HepG2 (cell line): ENCODE results near the gene MC3R. TPM values are rescaled to one million over a fixed set of nuclear protein-coding genes. Genes with fewer than 3 reads are reported as not detected.
A peak's percentile ranks its signal among the peaks of the same experiment; 100 is the strongest.

ENCODE experiments used
- ATAC-seq: fragments of 200-7000 bp; cut with Tn5 transposase; 3 replicates; pipeline ENCODE4 v1.9.1; 2020; ENCODE audit warnings: mild to moderate bottlenecking, moderate library complexity
- BruUV-seq: library from RNA; stranded (reverse); fragments of 400-500 nt; replicated peaks from 2 replicates; lab custom pipeline; 2021; lab: Mats Ljungman, UMichigan
- CTCF ChIA-PET: fragments of 300-600 bp; formaldehyde crosslinking; extraction: SDS; loops from one replicate; lab custom pipeline; 2021; ENCODE audit warnings: low total read pairs, inconsistent platforms, low intra/inter-chr PET ratio; lab: Yijun Ruan, JAX
- POLR2A ChIA-PET: fragments of 350-600 bp; sonication (Branson Sonifier 250); formaldehyde crosslinking; loops from one replicate; lab custom pipeline; 2020; ENCODE audit warnings: antibody characterized with exemption, inconsistent platforms; lab: Yijun Ruan, JAX
- DNase-seq: peaks from one replicate; pipeline ENCODE4 v3.0.0-alpha.2; 2015; ENCODE audit warnings: low spot score
- FAIRE-seq: peaks from 3 replicates; lab custom pipeline; 2011; peaks lifted over from hg19 to GRCh38; lab: Jason Lieb, UNC
- H2AFZ ChIP-seq: one replicate; pipeline ENCODE4 v1.6.1; 2011; ENCODE audit warnings: low read length, inconsistent platforms
- H3K27ac ChIP-seq: fragments of 300-600 bp; 3 replicates; pipeline ENCODE4 v1.8.0; 2011; ENCODE audit warnings: mixed run types, mild to moderate bottlenecking, mixed read lengths, low read length, inconsistent platforms; ENCODE audit not compliant: insufficient read depth; ENCODE audit errors: extremely low read length
- H3K27me3 ChIP-seq, 2 experiments: fragments of 200-600 bp in 1 of 2; 2 replicates in 1 of 2; 3 replicates in 1 of 2; pipeline versions ENCODE4 v1.6.0 to v1.8.0; 2011; ENCODE audit warnings: low read length in 2 of 2, mild to moderate bottlenecking in 2 of 2, moderate library complexity in 2 of 2, inconsistent platforms in 1 of 2; ENCODE audit not compliant: insufficient read depth in 2 of 2, control insufficient read depth in 1 of 2
- H3K36me3 ChIP-seq, 2 experiments: fragments of 200-600 bp in 1 of 2; replicated peaks in 1 of 2; 2 replicates in 1 of 2; 3 replicates in 1 of 2; pipeline versions ENCODE4 v1.5.1 to v1.8.0; 2011; ENCODE audit warnings: low read length in 2 of 2, inconsistent platforms in 1 of 2; ENCODE audit not compliant: insufficient read depth in 2 of 2, control insufficient read depth in 1 of 2
- H3K4me1 ChIP-seq: 2 replicates; pipeline ENCODE4 v1.5.1; 2012; ENCODE audit warnings: low read length, inconsistent platforms; ENCODE audit not compliant: insufficient read depth
- H3K4me2 ChIP-seq: 2 replicates; pipeline ENCODE4 v1.6.0; 2011; ENCODE audit warnings: low read depth, low read length, inconsistent platforms
- H3K4me3 ChIP-seq, 3 experiments: fragments of 200-600 bp in 1 of 3; sonication (generic), shearing (Covaris generic) in 1 of 3; replicated peaks in 1 of 3; 2 replicates each; pipeline ENCODE4 v1.5.1; 2011 to 2016; ENCODE audit warnings: low read length in 3 of 3, inconsistent platforms in 2 of 3, low read depth in 2 of 3, mild to moderate bottlenecking in 2 of 3, control low read depth in 1 of 3, mixed read lengths in 1 of 3; ENCODE audit not compliant: insufficient read depth in 1 of 3
- H3K79me2 ChIP-seq: one replicate; pipeline ENCODE4 v1.6.1; 2011; ENCODE audit warnings: low read length, inconsistent platforms; ENCODE audit not compliant: insufficient read depth
- H3K9ac ChIP-seq: 2 replicates; pipeline ENCODE4 v1.6.0; 2011; ENCODE audit warnings: mild to moderate bottlenecking, low read depth, low read length, inconsistent platforms; ENCODE audit not compliant: insufficient read depth
- H3K9me3 ChIP-seq: 2 replicates; pipeline ENCODE4 v1.5.1; 2012; ENCODE audit warnings: mild to moderate bottlenecking, low read length
- H4K20me1 ChIP-seq: 2 replicates; pipeline ENCODE4 v1.6.0; 2011; ENCODE audit warnings: inconsistent platforms, mild to moderate bottlenecking, low read length, moderate library complexity; ENCODE audit not compliant: insufficient read depth
- BHLHE40 ChIP-seq: IDR thresholded peaks from 2 replicates; pipeline ENCODE4 v1.6.1; 2011; ENCODE audit warnings: low read length, improper control_type of control experiment
- FOSL2 ChIP-seq: sonication (generic); formaldehyde crosslinking; IDR thresholded peaks from 2 replicates; pipeline ENCODE4 v1.4.0; 2020; ENCODE audit warnings: missing genetic modification reagents
- HMGA1 ChIP-seq: sonication (generic); formaldehyde crosslinking; conservative IDR thresholded peaks from 2 replicates; pipeline ENCODE4 v1.4.0; 2020; ENCODE audit warnings: missing genetic modification reagents
- HOXA3 ChIP-seq: sonication (generic); formaldehyde crosslinking; IDR thresholded peaks from 2 replicates; pipeline ENCODE4 v1.5.0; 2020; ENCODE audit warnings: missing genetic modification reagents
- HOXA5 ChIP-seq: sonication (generic); formaldehyde crosslinking; IDR thresholded peaks from 2 replicates; pipeline ENCODE4 v1.4.0; 2020; ENCODE audit warnings: missing genetic modification reagents
- MAF1 ChIP-seq: sonication (generic); formaldehyde crosslinking; IDR thresholded peaks from 2 replicates; pipeline ENCODE4 v1.5.0; 2020; ENCODE audit warnings: missing genetic modification reagents, borderline replicate concordance
- NFKBIZ ChIP-seq: IDR thresholded peaks from 2 replicates; pipeline ENCODE4 v1.6.1; 2018; ENCODE audit warnings: missing genetic modification reagents, missing compliant biosample characterization
- NKX3-1 ChIP-seq: sonication (generic); formaldehyde crosslinking; IDR thresholded peaks from 2 replicates; pipeline ENCODE4 v1.5.0; 2020; ENCODE audit warnings: missing genetic modification reagents
- RARG ChIP-seq: sonication (generic); formaldehyde crosslinking; IDR thresholded peaks from 2 replicates; pipeline ENCODE4 v1.4.0; 2020; ENCODE audit warnings: low read depth, mild to moderate bottlenecking, missing genetic modification reagents
- SP4 ChIP-seq: sonication (generic); formaldehyde crosslinking; IDR thresholded peaks from 2 replicates; pipeline ENCODE4 v1.8.1; 2023; ENCODE audit warnings: mild to moderate bottlenecking, missing genetic modification reagents
- ZMYM3 ChIP-seq: sonication (generic); formaldehyde crosslinking; IDR thresholded peaks from 2 replicates; pipeline ENCODE4 v1.5.1; 2020; ENCODE audit warnings: mild to moderate bottlenecking, missing genetic modification reagents
- ZNF30 ChIP-seq: sonication (generic); formaldehyde crosslinking; IDR thresholded peaks from 2 replicates; pipeline ENCODE4 v1.5.0; 2020; ENCODE audit warnings: mild to moderate bottlenecking, missing genetic modification reagents
- ZNF34 ChIP-seq: sonication (generic); formaldehyde crosslinking; IDR thresholded peaks from 2 replicates; pipeline ENCODE4 v1.4.0; 2020; ENCODE audit warnings: mild to moderate bottlenecking, missing genetic modification reagents, borderline replicate concordance
- ZNF691 ChIP-seq: sonication (generic); formaldehyde crosslinking; IDR thresholded peaks from 2 replicates; pipeline ENCODE4 v1.4.0; 2020; ENCODE audit warnings: missing genetic modification reagents, low read depth, mild to moderate bottlenecking, borderline replicate concordance
- WGBS: methylation state at CpG from one replicate; pipeline ENCODE4 v1.1.6; 2017; ENCODE audit warnings: low lambda C conversion rate; 5-methylcytosine and 5-hydroxymethylcytosine counted together
- in situ Hi-C: cut with HindIII; loops from 2 replicates; pipeline ENCODE4 v1.10.0; 2017; ENCODE audit warnings: low pct_unique_long_range_greater_than_20kb; ENCODE audit not compliant: extremely low pct_ligation_motif_present
- intact Hi-C: fragments of 100-400 bp; cut with micrococcal nuclease; formaldehyde crosslinking; loops from one replicate; pipeline ENCODE4 v1.10.0; 2022; ENCODE audit not compliant: unreplicated experiment
- polyA plus RNA-seq, 8 experiments: library from polyadenylated mRNA; depleted of rRNA in 3 of 8; stranded (reverse) in 7 of 8; unstranded in 1 of 8; fragments of >200 nt; fragmentation: Illumina TruSeq in 4 of 8; extraction: Trizol in 4 of 8; gene quantifications; 2 replicates each; pipeline versions ENCODE4 v1.2.1 to v1.2.3, GENCODE V29; 2011 to 2016; ENCODE audit warnings: low read depth in 4 of 8, missing spikeins in 1 of 8, mixed read lengths in 1 of 8; ENCODE audit not compliant: insufficient read depth in 1 of 8
- total RNA-seq, 5 experiments: library from RNA; depleted of rRNA; stranded (reverse); fragments of >200 nt; fragmentation: Illumina TruSeq; extraction: Trizol; gene quantifications; 2 replicates each; pipeline ENCODE4 v1.2.3, GENCODE V29; 2016; ENCODE audit warnings: low read depth in 1 of 5
- TF ChIP-seq, protein P1 (sequence below): sonication (generic); formaldehyde crosslinking; IDR thresholded peaks from 2 replicates; pipeline ENCODE4 v1.5.0; 2020; ENCODE audit warnings: mild to moderate bottlenecking, missing genetic modification reagents

MC3R gene
- total and polyA plus RNA-seq, 2 of the 13 experiments (the other 11 are each of a cell fraction or from before 2014, with no cell fraction given): not detected

- no TSS peak for BruUV-seq
- TF ChIP-seq FOSL2 (CRISPR knock-in tag) (0 out of 2 replicates have a peak, but pooled peaks have one; percentile 14), BHLHE40 (peak; percentile 57; the same call in 1 of the 2 replicates), RARG (CRISPR knock-in tag) (no peak), ZNF30 (CRISPR knock-in tag) (no peak), MAF1 (CRISPR knock-in tag) (no peak)
- Histone ChIP-seq H3K9ac (no peak overlapping the region), H3K36me3 (no peaks in the 10 kb centered on the region), H3K4me1 (no peaks in the 10 kb centered on the region), H2AFZ (no peak overlapping the region), H3K9me3 (no peaks in the 10 kb centered on the region), H4K20me1 (no peaks in the 10 kb centered on the region; the same call in 1 of the 2 replicates), H3K27ac (no peak overlapping the region), H3K27me3 (peaks cover 0 to 3% of the 10 kb centered on the region in 2 experiments; a peak in 1 of 5 replicates), H3K4me2 (no peak overlapping the region), H3K79me2 (no peaks in the 10 kb centered on the region), H3K4me3 (no peak overlapping the region)
- ChIA-PET CTCF (no interaction called here), POLR2A (no interaction called here)
- 2% methylated on average over 3 of the region's 3 CpGs for WGBS
- DNase-seq: no peak
- no peak for ATAC-seq
- intact Hi-C loops: loop anchor here (5.0 kb wide), 1 partner anchor 1578 kb away; no protein-coding TSS in a partner anchor
- no peak for FAIRE-seq
- in situ Hi-C loops: loop anchor here (10.0 kb wide), 1 partner anchor 109 kb away; the partner anchor contains the start of gene FAM210B
Measured at GRCh38 chr20:56245761-56246160, 2.8 kb upstream of the MC3R start.

- Histone ChIP-seq H2AFZ (no peak overlapping the region), H4K20me1 (no peaks in the 10 kb centered on the region; the same call in 1 of the 2 replicates), H3K27me3 (peaks cover 0 to 3% of the 10 kb centered on the region in 2 experiments; a peak in 1 of 5 replicates), H3K9me3 (no peaks in the 10 kb centered on the region), H3K4me2 (no peak overlapping the region), H3K27ac (no peak overlapping the region), H3K4me3 (no peak overlapping the region), H3K79me2 (no peaks in the 10 kb centered on the region), H3K36me3 (no peaks in the 10 kb centered on the region), H3K9ac (no peak overlapping the region), H3K4me1 (no peaks in the 10 kb centered on the region)
- no peak for FAIRE-seq
- POLR2A ChIA-PET: no interaction called here
- CTCF ChIA-PET: interaction anchor here (1.0 to 1.5 kb wide), 3 partner anchors 93 to 1568 kb away, joined by 3 to 13 read pairs (median 7); no protein-coding TSS in a partner anchor
- intact Hi-C loops (loop anchor here (2.0 to 5.0 kb wide), 4 partner anchors 95 to 1582 kb away; no protein-coding TSS in a partner anchor), in situ Hi-C loops (loop anchor here (10.0 kb wide), 1 partner anchor 105 kb away; the partner anchor contains the start of gene FAM210B)
- peak; percentile 81 for ATAC-seq
- DNase-seq: peak; percentile 49
- no TSS peak for BruUV-seq
- 55% methylated on average over 32 of the region's 32 CpGs for WGBS
- TF ChIP-seq NFKBIZ (CRISPR knock-in tag): no peak
- TF ChIP-seq ZNF34 (CRISPR knock-in tag): no peak
- TF ChIP-seq SP4 (CRISPR knock-in tag): no peak
- no peak for TF ChIP-seq HMGA1 (CRISPR knock-in tag)
- TF ChIP-seq HOXA3 (CRISPR knock-in tag): peak; percentile 79
- TF ChIP-seq ZNF691 (CRISPR knock-in tag): peak; percentile 44; the same call in 1 of the 2 replicates
- TF ChIP-seq NKX3-1 (CRISPR knock-in tag): no peak
- TF ChIP-seq ZMYM3: no peak; the same call in 1 of the 2 replicates
- TF ChIP-seq HOXA5 (CRISPR knock-in tag): no peak
- TF ChIP-seq, protein P1, sequence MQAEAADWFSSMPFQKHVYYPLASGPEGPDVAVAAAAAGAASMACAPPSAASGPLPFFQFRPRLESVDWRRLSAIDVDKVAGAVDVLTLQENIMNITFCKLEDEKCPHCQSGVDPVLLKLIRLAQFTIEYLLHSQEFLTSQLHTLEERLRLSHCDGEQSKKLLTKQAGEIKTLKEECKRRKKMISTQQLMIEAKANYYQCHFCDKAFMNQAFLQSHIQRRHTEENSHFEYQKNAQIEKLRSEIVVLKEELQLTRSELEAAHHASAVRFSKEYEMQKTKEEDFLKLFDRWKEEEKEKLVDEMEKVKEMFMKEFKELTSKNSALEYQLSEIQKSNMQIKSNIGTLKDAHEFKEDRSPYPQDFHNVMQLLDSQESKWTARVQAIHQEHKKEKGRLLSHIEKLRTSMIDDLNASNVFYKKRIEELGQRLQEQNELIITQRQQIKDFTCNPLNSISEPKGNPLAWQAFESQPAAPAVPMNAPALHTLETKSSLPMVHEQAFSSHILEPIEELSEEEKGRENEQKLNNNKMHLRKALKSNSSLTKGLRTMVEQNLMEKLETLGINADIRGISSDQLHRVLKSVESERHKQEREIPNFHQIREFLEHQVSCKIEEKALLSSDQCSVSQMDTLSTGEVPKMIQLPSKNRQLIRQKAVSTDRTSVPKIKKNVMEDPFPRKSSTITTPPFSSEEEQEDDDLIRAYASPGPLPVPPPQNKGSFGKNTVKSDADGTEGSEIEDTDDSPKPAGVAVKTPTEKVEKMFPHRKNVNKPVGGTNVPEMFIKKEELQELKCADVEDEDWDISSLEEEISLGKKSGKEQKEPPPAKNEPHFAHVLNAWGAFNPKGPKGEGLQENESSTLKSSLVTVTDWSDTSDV (CRISPR knock-in tag): 0 out of 2 replicates have a peak, but pooled peaks have one; percentile 64
Measured at GRCh38 chr20:56249244-56249955, 868 bp downstream of the MC3R start.
